Liver (tissue), 9 donors: ENCODE measurements around the gene SAE1. TPM values are rescaled to one million over a fixed set of nuclear protein-coding genes. Genes with fewer than 3 reads are reported as not detected.

Experiments
- DNase-seq: peaks from one replicate; pipeline ENCODE4 v3.0.0-alpha.2; 2017; ENCODE audit warnings: low spot score
- H3K27ac ChIP-seq, 2 donors: one replicate each; pipeline ENCODE4 v1.7.0; 2013; ENCODE audit warnings: inconsistent platforms in 2 of 2, low read length in 2 of 2, control low read depth in 1 of 2, low read depth in 1 of 2, mild to moderate bottlenecking in 1 of 2
- H3K27me3 ChIP-seq, 4 donors: one replicate each; pipeline versions ENCODE4 v1.6.1 to v1.7.0; 2013; ENCODE audit warnings: low read length in 3 of 4, inconsistent platforms in 1 of 4, mild to moderate bottlenecking in 1 of 4, moderate library complexity in 1 of 4; ENCODE audit not compliant: control insufficient read depth in 4 of 4, insufficient read depth in 4 of 4
- H3K36me3 ChIP-seq, 4 donors: one replicate each; pipeline versions ENCODE4 v1.6.1 to v1.7.0; 2013; ENCODE audit warnings: low read length in 3 of 4, mild to moderate bottlenecking in 3 of 4, low read depth in 1 of 4, moderate library complexity in 1 of 4; ENCODE audit not compliant: control insufficient read depth in 4 of 4, insufficient read depth in 3 of 4
- H3K4me1 ChIP-seq, 4 donors: one replicate each; pipeline versions ENCODE4 v1.6.1 to v1.7.0; 2013; ENCODE audit warnings: low read length in 3 of 4, mild to moderate bottlenecking in 3 of 4, moderate library complexity in 1 of 4; ENCODE audit not compliant: control insufficient read depth in 4 of 4, insufficient read depth in 4 of 4
- H3K4me3 ChIP-seq, 3 donors: one replicate each; pipeline versions ENCODE4 v1.6.1 to v1.7.0; 2013; ENCODE audit warnings: low read length in 3 of 3, control low read depth in 1 of 3, low read depth in 1 of 3, mild to moderate bottlenecking in 1 of 3
- H3K9ac ChIP-seq, 2 donors: one replicate each; pipeline ENCODE4 v1.7.0; 2013; ENCODE audit warnings: low read length in 2 of 2, mild to moderate bottlenecking in 2 of 2, moderate library complexity in 2 of 2, control low read depth in 1 of 2, low read depth in 1 of 2
- H3K9me3 ChIP-seq, 4 donors: one replicate each; pipeline versions ENCODE4 v1.6.1 to v1.7.0; 2013; ENCODE audit warnings: low read length in 3 of 4; ENCODE audit not compliant: control insufficient read depth in 4 of 4
- FOXA1 ChIP-seq: IDR thresholded peaks from 2 replicates; pipeline ENCODE4 v1.6.1; 2016; ENCODE audit warnings: antibody characterized with exemption
- FOXA2 ChIP-seq: IDR thresholded peaks from 2 replicates; pipeline ENCODE4 v1.6.1; 2016; ENCODE audit warnings: antibody characterized with exemption
- GABPA ChIP-seq, 2 donors: IDR thresholded peaks in 1 of 2; conservative IDR thresholded peaks in 1 of 2; 2 replicates each; pipeline ENCODE4 v1.6.1; 2016; ENCODE audit warnings: antibody characterized with exemption in 2 of 2, mild to moderate bottlenecking in 1 of 2, moderate library complexity in 1 of 2
- HNF4A ChIP-seq, 2 donors: conservative IDR thresholded peaks; 2 replicates each; pipeline ENCODE4 v1.6.1; 2016; ENCODE audit warnings: antibody characterized with exemption in 2 of 2, mild to moderate bottlenecking in 2 of 2
- HNF4G ChIP-seq: IDR thresholded peaks from 2 replicates; pipeline ENCODE4 v1.6.1; 2016; ENCODE audit warnings: antibody characterized with exemption
- MAX ChIP-seq: IDR thresholded peaks from 2 replicates; pipeline ENCODE4 v1.6.1; 2016; ENCODE audit warnings: antibody characterized with exemption
- NR2F2 ChIP-seq: IDR thresholded peaks from 2 replicates; pipeline ENCODE4 v1.6.1; 2016; ENCODE audit warnings: antibody characterized with exemption
- RAD21 ChIP-seq, 2 donors: IDR thresholded peaks; 2 replicates each; pipeline ENCODE4 v1.6.1; 2016; ENCODE audit warnings: antibody characterized with exemption in 2 of 2, mild to moderate bottlenecking in 2 of 2
- REST ChIP-seq: IDR thresholded peaks from 2 replicates; pipeline ENCODE4 v1.6.1; 2016; ENCODE audit warnings: antibody characterized with exemption, mild to moderate bottlenecking
- SP1 ChIP-seq: IDR thresholded peaks from 2 replicates; pipeline ENCODE4 v1.6.1; 2018; ENCODE audit warnings: antibody characterized with exemption, mild to moderate bottlenecking
- TAF1 ChIP-seq: conservative IDR thresholded peaks from 2 replicates; pipeline ENCODE4 v1.6.1; 2016; ENCODE audit warnings: antibody characterized with exemption, mild to moderate bottlenecking
- YY1 ChIP-seq: IDR thresholded peaks from 2 replicates; pipeline ENCODE4 v1.6.1; 2016; ENCODE audit warnings: antibody characterized with exemption, mild to moderate bottlenecking
- WGBS: extraction: QIAGEN DNeasy Blood & Tissue Kit; methylation state at CpG from one replicate; pipeline ENCODE4 v1.1.7; 2013; 5-methylcytosine and 5-hydroxymethylcytosine counted together
- polyA plus RNA-seq, 2 donors: library from polyadenylated mRNA; stranded (reverse) in 1 of 2; unstranded in 1 of 2; fragments of 200-250 nt in 1 of 2; fragments of >200 nt in 1 of 2; fragmentation: Nextera tagmentation in 1 of 2; extraction: Ambion mirVana in 1 of 2; gene quantifications; one replicate each; pipeline versions ENCODE4 v1.2.1 to v1.2.3, GENCODE V29; 2013 to 2015
- total RNA-seq, 2 donors: library from RNA; depleted of rRNA; stranded (reverse); fragments of >200 nt; gene quantifications; one replicate each; pipeline ENCODE4 v1.2.3, GENCODE V29; 2014
- TF ChIP-seq, protein P1 (sequence below): IDR thresholded peaks from 2 replicates; pipeline ENCODE4 v1.6.1; 2016; ENCODE audit warnings: antibody characterized with exemption
- TF ChIP-seq, protein P2 (sequence below): fragments of 150-350 bp; IDR thresholded peaks from 2 replicates; pipeline ENCODE4 v1.5.1; 2017; ENCODE audit warnings: improper control_type of control experiment, low read depth, low read length; ENCODE audit not compliant: missing input control
- donor health status: healthy.
- donor health status: healthy.
- donor health status: healthy.
- donor health status: healthy.
- donor health status: healthy.

Gene SAE1
- total and polyA plus RNA-seq, 4 donors, result 19.0 to 31.8 (median 27.0) TPM

- DNase-seq, result no peak
- Histone ChIP-seq H3K4me3 (no peak overlapping the region), H3K9me3 (no peaks in the 10 kb centered on the region), H3K27me3 (no peaks in the 10 kb centered on the region), H3K9ac (no peak overlapping the region), H3K36me3 (no peaks in the 10 kb centered on the region), H3K4me1 (peaks cover 5 to 31% (median 18%) of the 10 kb centered on the region in 4 donors), H3K27ac (peak overlapping the region in 1 of 2 donors; percentile 34)
- 60% methylated on average over 16 of the region's 16 CpGs for WGBS
- no peak for TF ChIP-seq FOXA2
- no peak for TF ChIP-seq TAF1
- no peak for TF ChIP-seq SP1
- TF ChIP-seq HNF4G, result no peak
- no peak for TF ChIP-seq RAD21 (IDR thresholded peaks at IDR 0.05)
- TF ChIP-seq GABPA (IDR thresholded peaks at IDR 0.05 in 1 of 2, conservative IDR thresholded peaks at IDR 0.05 in 1 of 2), result no peak
- TF ChIP-seq NR2F2, result no peak
- TF ChIP-seq, protein P1, sequence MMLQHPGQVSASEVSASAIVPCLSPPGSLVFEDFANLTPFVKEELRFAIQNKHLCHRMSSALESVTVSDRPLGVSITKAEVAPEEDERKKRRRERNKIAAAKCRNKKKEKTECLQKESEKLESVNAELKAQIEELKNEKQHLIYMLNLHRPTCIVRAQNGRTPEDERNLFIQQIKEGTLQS, result no peak
- no peak for TF ChIP-seq MAX
- TF ChIP-seq, protein P2, sequence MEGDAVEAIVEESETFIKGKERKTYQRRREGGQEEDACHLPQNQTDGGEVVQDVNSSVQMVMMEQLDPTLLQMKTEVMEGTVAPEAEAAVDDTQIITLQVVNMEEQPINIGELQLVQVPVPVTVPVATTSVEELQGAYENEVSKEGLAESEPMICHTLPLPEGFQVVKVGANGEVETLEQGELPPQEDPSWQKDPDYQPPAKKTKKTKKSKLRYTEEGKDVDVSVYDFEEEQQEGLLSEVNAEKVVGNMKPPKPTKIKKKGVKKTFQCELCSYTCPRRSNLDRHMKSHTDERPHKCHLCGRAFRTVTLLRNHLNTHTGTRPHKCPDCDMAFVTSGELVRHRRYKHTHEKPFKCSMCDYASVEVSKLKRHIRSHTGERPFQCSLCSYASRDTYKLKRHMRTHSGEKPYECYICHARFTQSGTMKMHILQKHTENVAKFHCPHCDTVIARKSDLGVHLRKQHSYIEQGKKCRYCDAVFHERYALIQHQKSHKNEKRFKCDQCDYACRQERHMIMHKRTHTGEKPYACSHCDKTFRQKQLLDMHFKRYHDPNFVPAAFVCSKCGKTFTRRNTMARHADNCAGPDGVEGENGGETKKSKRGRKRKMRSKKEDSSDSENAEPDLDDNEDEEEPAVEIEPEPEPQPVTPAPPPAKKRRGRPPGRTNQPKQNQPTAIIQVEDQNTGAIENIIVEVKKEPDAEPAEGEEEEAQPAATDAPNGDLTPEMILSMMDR, result no peak
Measured at GRCh38 chr19:47232422-47233211, 102.0 kb downstream of the SAE1 start.

DNA sequence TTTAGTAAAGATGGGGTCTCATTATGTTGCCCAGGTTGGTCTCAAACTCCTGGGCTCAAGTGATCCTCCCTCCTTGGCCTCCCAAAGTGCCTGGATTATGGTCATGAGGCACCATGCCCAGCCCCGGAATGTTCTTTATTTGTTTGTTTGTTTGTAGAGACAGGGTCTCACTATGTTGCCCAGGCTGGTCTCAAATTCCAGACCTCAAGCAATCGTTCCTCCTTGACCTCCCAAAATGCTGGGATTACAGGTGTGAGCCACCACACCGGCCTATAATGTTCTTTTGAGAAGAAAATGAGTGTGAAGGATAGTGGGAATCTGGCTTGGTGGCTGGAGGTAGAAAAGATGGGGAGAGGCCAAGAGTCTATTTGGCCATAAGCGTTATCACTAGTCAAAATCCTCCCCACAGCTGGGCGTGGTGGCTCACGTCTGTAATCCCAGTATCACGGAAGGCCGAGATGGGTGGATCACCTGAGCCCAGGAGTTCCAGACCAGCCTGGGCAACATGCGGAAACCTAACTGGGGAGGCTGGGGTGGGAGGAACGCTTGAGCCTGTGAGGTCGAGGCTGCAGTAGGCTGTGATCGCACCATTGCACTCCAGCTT lies 105.5 kb downstream of the SAE1 start:
- H3K9me3 ChIP-seq, result no peaks in the 10 kb centered on the region
- H3K36me3 ChIP-seq, result no peaks in the 10 kb centered on the region
- peaks cover 0 to 9% (median 6%) of the 10 kb centered on the region in 4 donors for H3K4me1 ChIP-seq
- H3K27ac ChIP-seq, result no peak overlapping the region
- WGBS, result 87% methylated on average over 12 of the region's 12 CpGs
- H3K4me3 ChIP-seq, result no peak overlapping the region
- H3K27me3 ChIP-seq, result no peaks in the 10 kb centered on the region
- TF ChIP-seq HNF4A (conservative IDR thresholded peaks at IDR 0.05) (no peak), FOXA2 (no peak), FOXA1 (no peak), YY1 (no peak), NR2F2 (no peak)
- no peak for DNase-seq
- H3K9ac ChIP-seq, result no peak overlapping the region

DNA sequence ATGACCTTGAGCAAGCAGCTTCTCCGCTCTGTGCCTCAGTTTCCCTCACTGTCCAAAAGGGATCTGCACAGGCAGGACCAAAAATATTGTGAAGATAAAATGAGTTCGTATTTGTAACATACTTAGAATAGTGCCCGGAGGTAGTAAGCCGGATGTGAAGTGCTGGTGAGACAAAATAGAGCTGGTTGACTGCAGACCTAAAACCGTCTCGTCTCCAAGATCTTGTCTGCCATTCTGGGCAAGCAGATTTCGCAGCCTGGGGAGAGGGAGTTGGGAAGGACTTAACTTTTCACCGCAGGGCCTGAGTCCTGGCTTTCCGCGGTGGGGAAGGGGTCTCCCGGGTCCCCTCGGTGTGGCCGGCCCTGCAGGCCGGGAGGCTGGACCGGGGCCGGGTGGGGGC lies 108.5 kb downstream of the SAE1 start:
- WGBS, result 19% methylated on average over 16 of the region's 16 CpGs
- Histone ChIP-seq H3K4me3 (no peak overlapping the region), H3K4me1 (peaks cover 0 to 8% (median 6%) of the 10 kb centered on the region in 4 donors), H3K27ac (no peak overlapping the region), H3K27me3 (peaks cover 0 to 4% (median 0%) of the 10 kb centered on the region in 4 donors), H3K36me3 (no peaks in the 10 kb centered on the region), H3K9ac (no peak overlapping the region), H3K9me3 (no peaks in the 10 kb centered on the region)
- no peak for DNase-seq
- TF ChIP-seq REST, result no peak
- TF ChIP-seq FOXA2, result no peak
- no peak for TF ChIP-seq NR2F2
- no peak for TF ChIP-seq TAF1
